GM12891 (cell line): ENCODE data around the gene GTF2H4.

Source experiments
- POLR2A ChIP-seq: IDR thresholded peaks from 2 replicates; pipeline ENCODE4 v1.6.1; 2011; ENCODE audit warnings: low read depth, low read length, control low read depth
- POLR2AphosphoS5 ChIP-seq: IDR thresholded peaks from 2 replicates; pipeline ENCODE4 v1.6.1; 2011; ENCODE audit warnings: low read depth, low read length, control low read depth
- POU2F2 ChIP-seq: IDR thresholded peaks from 2 replicates; pipeline ENCODE4 v1.6.1; 2011; ENCODE audit warnings: low read depth, mild to moderate bottlenecking, control low read depth, low read length, moderate library complexity
- TAF1 ChIP-seq: IDR thresholded peaks from 2 replicates; pipeline ENCODE4 v1.6.1; 2011; ENCODE audit warnings: low read depth, low read length, control low read depth

GRCh38 chr6:30940361-30940986 lies 32.5 kb downstream of the GTF2H4 start, which contains the start of gene MUCL3:
- TF ChIP-seq POLR2A (no peak), POLR2AphosphoS5 (no peak), POU2F2 (no peak), TAF1 (no peak)
